Spleen (tissue), 7 donors: ENCODE data around the gene CASS4.

Experiments used
- POLR2A ChIP-seq, 3 donors: fragments of 450-650 bp; IDR thresholded peaks; one replicate each; pipeline ENCODE4 v1.5.1; 2017; ENCODE audit warnings: antibody characterized with exemption in 3 of 3, mild to moderate bottlenecking in 1 of 3
- TF ChIP-seq, protein P1 (sequence below), 11 experiments: fragments of 200-600 bp in 7 of 11; fragments of 450-650 bp in 4 of 11; sonication (generic) in 4 of 11; IDR thresholded peaks in 8 of 11; conservative IDR thresholded peaks in 3 of 11; 1 replicate in 7 of 11; 2 replicates in 4 of 11; pipeline versions ENCODE4 v1.4.0 to v1.8.0; 2016 to 2021; ENCODE audit warnings: antibody characterized with exemption in 11 of 11, inconsistent platforms in 4 of 11, mild to moderate bottlenecking in 1 of 11
- donor health status: DM: no; HTN: no; CAD: no; lungs with moderate emphysema.
- donor health status: DM: no; HTN: no; CAD: no.
- donor health status: DM: no; HTN: no; CAD: no.

DNA sequence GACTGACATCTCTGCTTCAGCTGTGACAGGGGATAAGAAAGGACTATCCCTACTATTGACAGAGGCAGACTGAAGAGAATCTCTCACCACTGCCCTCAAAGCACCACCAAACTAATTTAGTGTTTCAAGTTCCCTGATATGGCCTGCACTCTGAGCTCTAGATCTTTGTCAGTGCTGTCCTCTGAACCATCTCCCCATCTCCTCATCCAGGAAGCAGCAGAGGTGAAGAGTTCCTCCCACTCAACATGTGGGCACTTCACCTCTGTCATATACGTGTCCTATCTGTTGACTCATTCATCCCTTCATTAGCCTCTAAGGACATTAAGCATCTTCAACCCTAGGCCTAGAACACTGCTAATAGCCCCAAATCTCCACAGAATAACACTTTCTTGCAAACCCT, 39.2 kb upstream of the CASS4 start:
- TF ChIP-seq, protein P1, sequence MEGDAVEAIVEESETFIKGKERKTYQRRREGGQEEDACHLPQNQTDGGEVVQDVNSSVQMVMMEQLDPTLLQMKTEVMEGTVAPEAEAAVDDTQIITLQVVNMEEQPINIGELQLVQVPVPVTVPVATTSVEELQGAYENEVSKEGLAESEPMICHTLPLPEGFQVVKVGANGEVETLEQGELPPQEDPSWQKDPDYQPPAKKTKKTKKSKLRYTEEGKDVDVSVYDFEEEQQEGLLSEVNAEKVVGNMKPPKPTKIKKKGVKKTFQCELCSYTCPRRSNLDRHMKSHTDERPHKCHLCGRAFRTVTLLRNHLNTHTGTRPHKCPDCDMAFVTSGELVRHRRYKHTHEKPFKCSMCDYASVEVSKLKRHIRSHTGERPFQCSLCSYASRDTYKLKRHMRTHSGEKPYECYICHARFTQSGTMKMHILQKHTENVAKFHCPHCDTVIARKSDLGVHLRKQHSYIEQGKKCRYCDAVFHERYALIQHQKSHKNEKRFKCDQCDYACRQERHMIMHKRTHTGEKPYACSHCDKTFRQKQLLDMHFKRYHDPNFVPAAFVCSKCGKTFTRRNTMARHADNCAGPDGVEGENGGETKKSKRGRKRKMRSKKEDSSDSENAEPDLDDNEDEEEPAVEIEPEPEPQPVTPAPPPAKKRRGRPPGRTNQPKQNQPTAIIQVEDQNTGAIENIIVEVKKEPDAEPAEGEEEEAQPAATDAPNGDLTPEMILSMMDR (IDR thresholded peaks at IDR 0.05 in 8 of 11, conservative IDR thresholded peaks at IDR 0.05 in 3 of 11), result no peak
- TF ChIP-seq POLR2A (IDR thresholded peaks at IDR 0.05), result no peak
